ENCODE measurements around the gene MOV10L1. TPM values are rescaled to one million over a fixed set of nuclear protein-coding genes. Genes with fewer than 3 reads are reported as not detected.

The MOV10L1 gene
- total RNA-seq, 4 donors from 2014 or later = 0.25 TPM; not detected in 3

GRCh38 chr22:50076646-50077535, 12.9 kb upstream of the MOV10L1 start:
- H3K27me3 ChIP-seq = peaks cover 4 to 10% (median 4%) of the 10 kb centered on the region in 3 donors
- H3K27ac ChIP-seq = no peak overlapping the region
- H3K36me3 ChIP-seq = no peaks in the 10 kb centered on the region
- ATAC-seq (no peak), DNase-seq (no peak)
- in situ Hi-C loops (cut with MboI; ENCODE audit: low sequenced_read_pairs in 4 of 4) (no loop called here), intact Hi-C loops (cut with DNase I; ENCODE audit: low total_unique reads) (no loop called here)
- TF ChIP-seq POLR2A (IDR thresholded peaks at IDR 0.05) (no peak), CTCF (IDR thresholded peaks at IDR 0.05 in 4 of 5, conservative IDR thresholded peaks at IDR 0.05 in 1 of 5) (no peak)
- no peak overlapping the region for H3K4me3 ChIP-seq
- no peaks in the 10 kb centered on the region for H3K9me3 ChIP-seq
- H3K4me1 ChIP-seq = no peaks in the 10 kb centered on the region

GRCh38 chr22:50078246-50078645, 11.6 kb upstream of the MOV10L1 start:
- H3K4me3 ChIP-seq = no peak overlapping the region
- H3K9me3 ChIP-seq = no peaks in the 10 kb centered on the region
- TF ChIP-seq CTCF (IDR thresholded peaks at IDR 0.05 in 4 of 5, conservative IDR thresholded peaks at IDR 0.05 in 1 of 5) (no peak), POLR2A (IDR thresholded peaks at IDR 0.05) (no peak)
- ATAC-seq (no peak), DNase-seq (no peak)
- in situ Hi-C loops (cut with MboI; ENCODE audit: low sequenced_read_pairs in 4 of 4) = no loop called here
- H3K4me1 ChIP-seq = no peaks in the 10 kb centered on the region
- H3K27me3 ChIP-seq = peaks cover 2 to 10% (median 2%) of the 10 kb centered on the region in 3 donors
- H3K27ac ChIP-seq = no peak overlapping the region
- intact Hi-C loops (cut with DNase I; ENCODE audit: low total_unique reads) = no loop called here
- H3K36me3 ChIP-seq = no peaks in the 10 kb centered on the region

- TF ChIP-seq POLR2A (IDR thresholded peaks at IDR 0.05) = no peak
- TF ChIP-seq CTCF (IDR thresholded peaks at IDR 0.05 in 4 of 5, conservative IDR thresholded peaks at IDR 0.05 in 1 of 5) = no peak
- ATAC-seq (no peak), DNase-seq (no peak)
- in situ Hi-C loops (cut with MboI; ENCODE audit: low sequenced_read_pairs in 4 of 4) (no loop called here), intact Hi-C loops (cut with DNase I; ENCODE audit: low total_unique reads) (no loop called here)
- Histone ChIP-seq H3K4me1 (no peaks in the 10 kb centered on the region), H3K36me3 (no peaks in the 10 kb centered on the region), H3K9me3 (no peaks in the 10 kb centered on the region), H3K4me3 (no peak overlapping the region), H3K27me3 (peaks cover 2 to 14% (median 6%) of the 10 kb centered on the region in 3 donors), H3K27ac (no peak overlapping the region)
Observed at GRCh38 chr22:50078761-50079160, 11.0 kb upstream of the MOV10L1 start.

- peaks cover 0 to 26% (median 16%) of the 10 kb centered on the region in 3 donors for H3K27me3 ChIP-seq
- DNase-seq (no peak), ATAC-seq (no peak)
- no peaks in the 10 kb centered on the region for H3K36me3 ChIP-seq
- H3K4me3 ChIP-seq = no peak overlapping the region
- no peak overlapping the region for H3K27ac ChIP-seq
- TF ChIP-seq CTCF (IDR thresholded peaks at IDR 0.05 in 4 of 5, conservative IDR thresholded peaks at IDR 0.05 in 1 of 5) (no peak), POLR2A (IDR thresholded peaks at IDR 0.05) (no peak)
- H3K4me1 ChIP-seq = no peaks in the 10 kb centered on the region
- intact Hi-C loops (cut with DNase I; ENCODE audit: low total_unique reads) = no loop called here
- H3K9me3 ChIP-seq = no peaks in the 10 kb centered on the region
- in situ Hi-C loops (cut with MboI; ENCODE audit: low sequenced_read_pairs in 4 of 4) = no loop called here
Observed at GRCh38 chr22:50080077-50080465, 9.7 kb upstream of the MOV10L1 start.

All from gastrocnemius medialis (tissue), 4 donors.